Fibroblast of skin of left biceps (primary cell): ENCODE measurements around the gene GAPDH.
A peak's percentile ranks its signal among the peaks of the same experiment; 100 is the strongest.
"Not testable (repeated sequence)": the region's sequence is repeated elsewhere in the genome, so short reads cannot be mapped to it uniquely, and the experiment has no call there.

Source experiments
- DNase-seq, 2 experiments: peaks; one replicate each; pipeline ENCODE4 v3.0.0-alpha.2; 2013; ENCODE audit warnings: low read depth in 2 of 2

GAPDH gene

DNA sequence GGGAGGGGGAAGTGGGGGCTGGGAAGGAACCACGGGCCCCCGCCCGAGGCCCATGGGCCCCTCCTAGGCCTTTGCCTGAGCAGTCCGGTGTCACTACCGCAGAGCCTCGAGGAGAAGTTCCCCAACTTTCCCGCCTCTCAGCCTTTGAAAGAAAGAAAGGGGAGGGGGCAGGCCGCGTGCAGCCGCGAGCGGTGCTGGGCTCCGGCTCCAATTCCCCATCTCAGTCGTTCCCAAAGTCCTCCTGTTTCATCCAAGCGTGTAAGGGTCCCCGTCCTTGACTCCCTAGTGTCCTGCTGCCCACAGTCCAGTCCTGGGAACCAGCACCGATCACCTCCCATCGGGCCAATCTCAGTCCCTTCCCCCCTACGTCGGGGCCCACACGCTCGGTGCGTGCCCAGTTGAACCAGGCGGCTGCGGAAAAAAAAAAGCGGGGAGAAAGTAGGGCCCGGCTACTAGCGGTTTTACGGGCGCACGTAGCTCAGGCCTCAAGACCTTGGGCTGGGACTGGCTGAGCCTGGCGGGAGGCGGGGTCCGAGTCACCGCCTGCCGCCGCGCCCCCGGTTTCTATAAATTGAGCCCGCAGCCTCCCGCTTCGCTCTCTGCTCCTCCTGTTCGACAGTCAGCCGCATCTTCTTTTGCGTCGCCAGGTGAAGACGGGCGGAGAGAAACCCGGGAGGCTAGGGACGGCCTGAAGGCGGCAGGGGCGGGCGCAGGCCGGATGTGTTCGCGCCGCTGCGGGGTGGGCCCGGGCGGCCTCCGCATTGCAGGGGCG, at the start of gene GAPDH:
Gene GAPDH, plus strand, starts transcription at position 595 of the 772 bp plus-strand sequence. CDS start 316 bp downstream, outside the sequence.
- DNase-seq: peak; percentile 97

DNA sequence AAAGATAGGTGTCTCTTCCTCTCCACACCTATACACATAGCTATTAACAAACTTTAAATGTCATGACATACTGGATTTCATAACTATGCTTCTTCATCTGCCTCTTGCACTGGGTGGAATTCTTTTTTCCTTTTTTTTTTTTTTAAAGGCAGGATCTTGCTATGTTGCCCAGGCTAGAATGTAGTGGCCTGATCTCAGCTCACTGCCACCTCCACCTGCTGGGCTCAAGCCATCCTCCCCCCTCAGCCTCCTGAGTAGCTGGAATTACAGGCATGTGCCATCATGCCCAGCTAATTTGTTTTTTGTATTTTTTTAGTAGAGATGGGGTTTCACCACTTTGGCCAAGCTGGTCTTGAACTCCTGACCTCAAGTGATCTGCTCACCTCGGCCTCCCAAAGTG, 46.1 kb upstream of the GAPDH start:
- no peak for DNase-seq

DNA sequence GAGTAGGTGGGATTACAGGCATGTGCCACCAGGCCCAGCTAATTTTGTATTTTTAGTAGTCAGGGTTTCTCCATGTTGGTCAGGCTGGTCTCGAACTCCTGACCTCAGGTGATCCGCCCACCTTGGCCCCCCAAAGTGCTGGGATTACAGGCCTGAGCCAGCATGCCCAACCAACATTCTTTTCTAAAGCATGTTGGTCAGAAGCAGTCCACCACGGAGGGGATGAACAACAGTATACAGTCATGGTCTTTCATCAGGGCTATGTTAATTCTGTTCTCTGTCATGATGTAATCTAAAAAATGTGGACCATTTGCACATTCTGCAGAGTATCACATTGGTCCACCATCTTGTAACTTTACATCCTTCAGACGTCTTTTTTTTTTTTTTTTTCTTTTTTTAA, 44.9 kb upstream of the GAPDH start:
- no peak for DNase-seq

DNA sequence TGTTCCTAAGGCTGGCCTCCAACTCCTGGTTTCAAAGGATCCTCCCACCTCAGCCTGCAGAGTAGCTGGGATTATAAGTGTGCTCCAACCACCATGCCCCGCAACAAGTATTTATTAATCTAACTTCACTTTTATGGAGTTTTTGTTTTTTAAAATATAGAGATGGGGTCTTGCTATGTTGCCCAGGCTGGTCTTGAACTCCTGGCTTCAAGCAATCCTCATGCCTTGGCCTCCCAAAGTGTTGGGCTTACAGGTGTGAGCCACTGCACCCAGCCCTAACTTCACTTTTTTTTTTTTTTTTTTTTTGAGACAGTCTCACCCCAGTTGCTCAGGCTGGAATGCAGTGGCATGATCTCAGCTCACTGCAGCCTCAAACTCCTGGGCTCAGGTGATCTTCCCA, 43.6 kb upstream of the GAPDH start:
- not testable (repeated sequence) for DNase-seq

DNA sequence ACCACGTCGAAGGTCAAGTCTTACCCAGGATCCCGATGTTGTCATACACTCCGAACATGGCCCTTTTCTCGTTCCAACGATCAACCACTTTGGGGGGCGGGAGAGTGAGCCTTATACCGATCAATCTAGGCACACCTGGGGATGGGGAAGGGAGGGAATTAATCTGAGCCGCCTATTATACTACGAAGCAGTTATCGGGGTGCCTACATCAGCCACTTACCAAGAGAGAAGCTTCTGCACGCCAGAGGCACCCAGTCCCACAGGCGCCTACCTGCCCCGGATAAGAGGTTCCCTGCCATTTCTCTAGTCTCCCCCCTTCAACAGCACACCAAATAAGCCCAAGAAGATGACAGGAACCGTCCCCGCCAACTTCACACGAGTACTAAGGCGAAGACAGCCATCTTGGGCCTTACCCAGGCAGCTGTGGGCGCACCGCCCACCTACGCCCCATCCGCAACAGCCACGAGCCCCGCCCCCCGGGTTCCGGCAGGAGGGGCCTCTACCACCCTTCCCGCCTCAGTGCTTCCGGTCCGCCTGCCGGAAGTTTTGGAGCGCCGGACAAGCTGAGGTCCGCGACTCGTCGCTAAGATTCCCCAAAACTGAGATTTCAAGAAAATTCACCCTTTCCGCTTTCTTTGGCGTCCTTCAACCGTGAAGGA, 41.4 kb upstream of the GAPDH start, which contains the start of gene MRPL51:
Gene MRPL51, minus strand, starts transcription at position 425 of the 659 bp plus-strand sequence. Its CDS starts 126 bp downstream, at position 299.
- peak; percentile 78 to 80 for DNase-seq

DNA sequence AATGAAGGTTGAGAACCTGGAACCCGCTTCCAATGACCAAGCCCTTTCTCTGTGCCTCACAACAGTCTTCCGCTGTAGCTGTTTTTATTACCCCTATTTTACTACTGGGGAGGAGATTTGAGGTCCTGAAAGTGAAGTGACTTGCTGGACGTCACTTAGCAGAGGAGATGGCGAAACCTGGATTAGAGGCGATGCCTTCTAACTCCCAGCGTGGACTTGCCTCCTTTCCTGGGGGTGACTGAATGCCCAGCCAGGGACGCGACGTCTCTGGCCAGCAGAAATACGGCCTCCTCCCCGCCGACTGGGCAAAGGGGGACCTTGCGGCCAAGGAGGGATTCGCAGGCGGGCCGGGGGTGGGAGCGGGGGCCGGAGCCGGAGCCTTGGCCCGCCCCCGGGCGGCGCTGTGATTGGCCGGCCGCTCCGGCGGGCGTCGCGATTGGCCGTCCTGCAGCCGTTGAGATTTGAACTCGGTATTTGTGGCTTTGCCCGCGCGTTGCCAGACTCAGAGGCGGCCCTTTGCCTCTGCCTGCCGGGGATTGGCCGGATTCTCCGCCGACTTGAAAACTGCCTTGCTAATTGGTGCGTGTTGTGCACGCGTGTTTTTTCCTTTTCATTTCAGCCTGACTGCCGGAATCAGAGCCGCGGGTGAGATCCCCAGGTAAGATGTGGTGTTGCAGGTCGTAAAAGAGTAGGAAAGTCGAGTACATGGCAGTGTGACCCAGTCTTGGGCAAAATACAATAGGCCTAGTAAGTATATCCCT, 40.6 kb upstream of the GAPDH start, which contains the start of gene NCAPD2:
Gene NCAPD2, plus strand, starts transcription at position 606 of the 761 bp plus-strand sequence. CDS start 997 bp downstream, outside the sequence.
- peak; percentile 82 to 84 for DNase-seq

DNA sequence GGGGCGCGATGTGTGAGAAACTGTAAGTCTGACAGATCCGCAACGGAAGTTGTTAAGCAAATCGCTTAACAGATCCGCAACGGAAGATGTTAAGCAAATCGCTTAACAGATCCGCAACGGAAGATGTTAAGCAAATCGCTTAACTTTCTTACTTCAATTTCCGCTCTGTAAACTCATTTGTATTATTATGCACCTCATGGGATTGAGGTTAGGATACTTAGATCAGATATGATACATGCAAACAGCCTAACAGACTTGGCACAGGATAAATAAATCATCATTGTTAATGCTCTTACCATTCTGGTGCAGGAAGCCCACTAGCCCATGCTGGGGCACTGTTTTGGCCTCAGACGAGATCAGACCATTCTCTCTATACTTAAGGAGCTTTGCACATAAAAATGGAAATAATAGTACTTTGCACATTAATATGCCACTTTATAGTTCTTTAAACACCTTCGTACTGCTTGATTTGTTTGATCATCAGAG, 40.0 kb upstream of the GAPDH start:
- no peak for DNase-seq

DNA sequence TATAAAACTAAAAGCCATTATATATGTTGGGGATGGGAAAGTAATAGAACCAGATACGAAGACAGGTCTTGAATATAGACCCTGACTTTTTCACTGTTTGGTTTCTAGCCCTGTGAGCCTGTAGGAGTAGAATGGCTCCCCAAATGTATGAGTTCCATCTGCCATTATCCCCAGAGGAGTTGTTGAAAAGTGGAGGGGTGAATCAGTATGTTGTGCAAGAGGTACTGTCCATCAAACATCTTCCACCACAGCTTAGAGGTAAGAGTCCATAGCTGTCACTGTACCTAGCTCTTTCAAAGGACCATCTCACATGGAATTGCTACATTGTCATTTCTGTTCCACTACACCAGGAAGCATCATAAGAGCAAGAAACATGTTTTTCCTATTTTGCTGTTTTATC, 39.3 kb upstream of the GAPDH start:
- DNase-seq: no peak

DNA sequence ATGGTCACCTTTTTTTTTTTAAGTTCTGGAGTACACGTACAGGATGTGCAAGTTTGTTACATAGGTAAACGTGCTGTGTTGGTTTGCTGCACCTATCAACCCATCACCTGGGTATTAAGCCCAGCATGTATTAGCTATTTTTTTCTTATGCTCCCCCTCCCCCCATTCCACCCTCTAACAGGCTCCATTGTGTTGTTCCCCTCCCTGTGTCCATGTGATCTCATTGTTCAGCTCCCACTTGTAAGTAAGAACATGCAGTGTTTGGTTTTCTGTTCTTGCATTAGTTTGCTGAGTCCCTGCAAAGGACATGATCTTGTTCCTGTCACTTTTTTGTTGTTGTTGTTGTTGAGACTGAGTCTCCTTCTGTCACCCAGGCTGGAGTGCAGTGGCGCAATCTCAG, 37.0 kb upstream of the GAPDH start:
- not testable (repeated sequence) for DNase-seq

DNA sequence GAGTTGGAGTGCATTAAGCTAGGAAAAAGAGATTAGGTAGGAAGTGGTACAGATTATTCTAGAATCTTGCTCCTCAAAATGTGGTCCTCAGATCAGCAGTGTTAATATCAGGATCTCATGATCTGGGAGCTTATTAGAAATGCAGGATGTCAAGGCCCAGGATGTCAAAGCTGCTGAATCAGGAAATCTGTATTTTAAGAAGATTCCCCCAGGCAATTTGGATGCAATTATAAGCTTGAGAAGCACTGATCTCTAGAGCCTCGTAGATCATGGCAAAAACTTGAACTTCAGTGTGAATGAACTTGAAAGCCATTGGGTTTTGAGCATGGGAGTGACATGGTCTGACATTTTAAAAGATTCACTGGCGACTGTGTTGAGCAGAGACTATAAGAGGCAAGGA, 33.9 kb upstream of the GAPDH start:
- DNase-seq: no peak

DNA sequence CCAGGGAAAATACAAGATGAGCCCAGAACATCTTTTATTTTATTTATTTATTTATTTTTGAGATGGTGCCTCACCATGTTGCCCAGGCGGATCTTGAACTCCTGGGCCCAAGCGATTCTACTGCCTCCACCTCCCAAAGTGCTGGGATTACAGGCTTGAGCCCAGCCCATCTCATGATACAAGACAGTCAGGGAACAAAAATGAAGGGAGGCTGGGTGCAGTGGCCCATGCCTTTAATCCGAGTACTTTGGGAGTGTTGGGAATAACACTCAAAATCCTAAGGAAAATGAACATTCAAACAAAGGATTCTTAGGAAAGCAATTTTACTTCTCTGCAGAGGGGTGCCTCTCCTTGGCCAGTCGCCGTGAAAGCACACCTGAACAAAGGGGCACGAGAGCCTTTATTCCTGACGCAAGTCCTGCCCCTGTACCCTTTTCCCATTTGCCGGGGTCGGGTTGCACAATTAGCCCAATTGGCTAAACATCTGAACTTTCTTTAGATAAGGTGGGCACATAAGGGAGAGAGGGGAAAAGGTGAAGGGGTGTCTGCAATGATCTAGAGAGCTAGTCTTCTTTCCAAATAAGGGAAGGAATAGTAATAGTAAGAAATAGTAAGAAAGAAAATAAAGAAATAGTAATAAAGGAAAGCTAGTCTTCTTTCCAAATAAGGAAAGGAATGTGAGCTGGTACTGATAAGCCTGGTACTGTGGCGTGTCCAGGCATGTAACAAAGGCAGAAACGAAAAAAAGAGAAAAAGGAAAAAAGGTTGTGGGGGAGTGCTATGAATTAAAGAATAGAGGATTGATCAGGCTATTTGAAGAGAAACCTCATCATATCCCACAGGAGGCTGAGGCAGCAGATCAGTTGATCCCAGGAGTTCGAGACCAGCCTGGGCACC, 27.0 kb upstream of the GAPDH start:
- no peak for DNase-seq

DNA sequence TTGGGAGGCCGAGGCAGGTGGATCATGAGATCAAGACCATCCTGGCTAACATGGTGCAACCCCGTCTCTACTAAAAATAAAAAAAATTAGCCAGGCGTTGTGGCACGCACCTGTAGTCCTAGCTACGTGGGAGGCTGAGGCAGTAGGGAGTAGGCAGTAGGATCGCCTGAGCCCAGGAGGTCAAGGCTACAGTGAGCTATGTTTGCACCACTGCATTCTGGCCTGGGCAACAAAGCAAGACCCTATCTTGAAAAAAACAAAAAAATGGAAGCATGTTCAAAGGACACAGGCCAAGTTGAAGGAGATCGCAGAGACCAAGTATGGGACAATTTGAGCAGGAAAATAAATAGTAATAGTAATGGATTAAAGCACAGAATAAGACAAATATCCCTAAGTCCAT, 26.2 kb upstream of the GAPDH start:
- no peak for DNase-seq

DNA sequence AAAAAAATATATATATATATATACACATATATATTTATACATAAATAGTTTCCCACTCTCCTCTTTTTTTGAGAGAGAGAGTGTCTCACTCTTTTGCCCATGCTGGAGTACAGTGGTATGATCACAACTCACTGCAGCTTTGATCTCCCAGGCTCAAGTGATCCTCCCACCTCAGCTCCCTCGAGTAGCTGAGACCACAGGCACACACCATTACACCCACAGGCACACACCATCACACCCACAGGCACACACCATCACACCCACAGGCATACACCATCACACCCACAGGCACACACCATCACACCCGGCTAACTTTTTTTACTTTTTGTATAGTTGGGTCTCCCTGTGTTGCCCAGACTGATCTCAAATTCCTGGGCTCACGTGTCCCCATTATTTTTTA, 14.1 kb upstream of the GAPDH start:
- DNase-seq: no peak

DNA sequence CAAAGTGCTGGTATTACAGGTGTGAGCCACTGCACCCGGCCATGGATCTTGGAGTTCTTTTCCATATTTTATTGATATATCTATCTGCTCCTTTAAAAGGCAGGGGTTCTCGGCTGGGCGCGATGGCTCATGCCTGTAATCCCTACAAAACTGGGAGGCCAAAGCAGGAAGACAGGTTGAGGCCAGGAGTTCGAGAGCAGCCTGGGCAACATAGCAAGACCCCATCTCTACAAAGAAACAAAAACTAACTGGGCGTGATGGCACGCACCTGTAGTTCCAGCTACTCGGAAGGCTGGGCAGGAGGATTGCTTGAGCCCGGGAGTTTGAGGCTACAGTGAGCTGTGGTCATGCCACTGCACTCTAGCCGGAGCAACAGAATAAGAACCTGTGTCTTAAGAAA, 12.1 kb upstream of the GAPDH start:
- DNase-seq: no peak

DNA sequence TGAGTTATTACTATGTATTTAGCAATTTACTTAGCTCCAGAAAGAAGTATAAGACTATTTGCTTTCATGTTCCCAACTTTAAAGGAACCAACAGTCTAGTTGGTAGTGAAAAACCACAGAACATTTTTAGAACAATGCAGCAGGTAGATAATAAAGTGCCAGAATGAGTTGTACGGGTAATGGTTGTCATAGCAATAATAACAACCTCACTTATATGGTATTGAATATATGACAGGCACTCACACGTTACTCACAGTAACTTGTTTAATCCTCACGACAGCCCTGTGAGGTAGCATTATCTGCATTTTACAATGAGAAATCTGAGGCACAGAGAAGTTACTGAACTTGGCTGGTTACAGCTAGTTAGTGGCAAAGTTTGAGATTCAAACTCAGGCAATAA, 10.6 kb upstream of the GAPDH start:
- DNase-seq: no peak

DNA sequence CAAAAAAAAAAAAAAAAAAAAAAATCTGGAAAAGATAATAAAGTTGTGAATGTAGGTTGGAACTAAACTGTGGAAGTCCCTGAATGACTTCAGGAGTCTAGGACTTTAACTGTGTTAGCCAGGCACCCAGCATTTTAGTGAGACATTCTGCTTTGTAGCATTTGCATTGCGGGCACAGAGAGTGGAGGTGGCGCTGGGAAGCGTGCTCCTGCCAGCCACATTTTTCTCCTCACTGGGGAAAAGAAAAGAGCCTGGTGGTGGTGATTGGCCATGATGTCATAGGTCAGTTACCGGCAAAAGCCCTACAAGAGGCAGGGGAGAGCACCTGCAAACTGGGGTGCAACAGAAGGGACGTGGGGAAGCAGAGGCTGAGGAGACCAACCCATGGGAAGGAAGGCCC, 9.7 kb upstream of the GAPDH start:
- no peak for DNase-seq

DNA sequence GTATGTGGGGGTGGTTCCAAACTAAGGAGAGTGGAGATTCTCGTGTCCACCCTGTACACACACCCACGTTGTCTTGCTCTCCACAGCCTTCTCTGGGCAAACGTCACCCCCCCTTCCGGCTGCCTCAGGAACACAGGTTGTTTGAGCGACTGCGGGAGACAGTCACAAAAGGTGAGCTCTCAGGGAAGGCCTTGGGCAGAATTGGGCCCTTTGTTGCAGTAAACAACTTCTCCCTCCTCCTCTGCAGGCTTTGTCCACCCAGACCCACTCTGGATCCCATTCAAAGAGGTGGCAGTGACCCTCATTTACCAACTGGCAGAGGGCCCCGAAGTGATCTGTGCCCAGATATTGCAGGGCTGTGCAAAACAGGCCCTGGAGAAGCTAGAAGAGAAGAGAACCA, 8.1 kb upstream of the GAPDH start:
- DNase-seq: no peak

DNA sequence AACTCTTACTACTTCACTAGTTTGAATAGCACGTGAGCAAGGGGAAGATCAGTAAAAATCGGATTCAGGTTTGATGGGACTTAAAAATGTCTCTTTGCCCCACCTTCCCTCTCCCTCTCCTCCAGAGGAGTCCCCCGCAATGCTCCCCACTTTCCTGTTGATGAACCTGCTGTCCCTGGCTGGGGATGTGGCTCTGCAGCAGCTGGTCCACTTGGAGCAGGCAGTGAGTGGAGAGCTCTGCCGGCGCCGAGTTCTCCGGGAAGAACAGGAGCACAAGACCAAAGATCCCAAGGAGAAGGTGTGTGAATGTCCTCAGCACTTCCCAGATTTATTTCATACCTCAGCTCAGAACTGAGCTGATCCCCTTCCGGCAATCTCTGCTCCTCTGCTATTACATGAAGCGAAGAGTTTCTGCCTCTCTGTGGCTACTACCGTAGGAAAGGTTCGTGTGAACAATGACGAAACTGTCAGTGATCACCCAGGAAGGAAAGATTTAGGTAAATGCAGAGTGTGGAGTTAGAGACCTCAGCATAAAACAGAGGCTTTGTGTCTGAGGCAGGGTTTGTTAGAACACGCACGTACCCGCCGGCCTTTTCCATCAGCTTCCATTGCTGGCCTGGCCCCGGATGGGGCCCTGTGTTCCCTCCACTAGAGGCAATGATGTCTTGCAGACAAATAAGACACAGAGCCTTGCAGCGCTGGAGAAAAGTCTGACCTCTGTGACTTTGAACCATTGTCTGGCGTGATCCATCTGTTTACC, 7.4 kb upstream of the GAPDH start:
- DNase-seq: no peak

DNA sequence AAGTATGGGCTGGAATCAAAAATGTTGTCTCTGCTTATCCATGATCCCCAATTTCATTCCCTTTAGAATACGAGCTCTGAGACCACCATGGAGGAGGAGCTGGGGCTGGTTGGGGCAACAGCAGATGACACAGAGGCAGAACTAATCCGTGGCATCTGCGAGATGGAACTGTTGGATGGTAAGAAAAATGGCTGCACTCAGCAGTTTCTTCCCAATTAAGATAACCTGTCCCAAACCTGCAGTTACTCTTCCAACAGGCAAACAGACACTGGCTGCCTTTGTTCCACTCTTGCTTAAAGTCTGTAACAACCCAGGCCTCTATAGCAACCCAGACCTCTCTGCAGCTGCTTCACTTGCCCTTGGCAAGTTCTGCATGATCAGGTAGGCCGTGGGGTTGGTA, 6.6 kb upstream of the GAPDH start:
- no peak for DNase-seq

DNA sequence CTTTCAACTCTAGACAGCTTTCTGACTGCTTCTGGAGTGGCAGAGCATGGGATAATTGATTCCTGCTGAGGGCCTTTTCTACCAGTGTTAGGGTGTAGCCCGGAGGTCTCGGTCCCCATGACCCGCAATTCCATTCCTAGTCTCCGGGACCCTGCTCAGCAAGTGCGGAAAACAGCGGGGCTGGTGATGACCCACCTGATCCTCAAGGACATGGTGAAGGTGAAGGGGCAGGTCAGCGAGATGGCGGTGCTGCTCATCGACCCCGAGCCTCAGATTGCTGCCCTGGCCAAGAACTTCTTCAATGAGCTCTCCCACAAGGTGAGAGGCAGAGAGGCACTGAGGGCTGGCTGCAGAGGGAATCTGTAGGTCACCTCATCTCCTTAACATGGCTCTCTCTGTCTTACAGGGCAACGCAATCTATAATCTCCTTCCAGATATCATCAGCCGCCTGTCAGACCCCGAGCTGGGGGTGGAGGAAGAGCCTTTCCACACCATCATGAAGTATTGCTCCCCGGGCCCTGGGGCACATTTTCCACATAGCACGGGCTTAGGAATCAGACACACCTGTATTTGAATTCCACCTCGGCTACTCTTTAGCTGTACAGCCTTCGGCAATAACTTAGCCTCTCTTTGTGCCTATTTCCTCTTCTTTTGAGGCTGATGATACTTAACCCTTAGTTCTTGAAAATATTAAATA, 5.6 kb upstream of the GAPDH start:
- no peak for DNase-seq
